ENCODE measurements around the gene ORAI3.

Gene ORAI3

GRCh38 chr16:30953511-30954124, 4.8 kb downstream of the ORAI3 start:
- H3K9ac ChIP-seq, result no peak overlapping the region
- H3K27ac ChIP-seq, result peak overlapping the region; percentile 54
- H3K27me3 ChIP-seq, result no peaks in the 10 kb centered on the region
- H3K4me2 ChIP-seq, result peak overlapping the region; percentile 39
- H3K4me3 ChIP-seq, result no peak overlapping the region
- peaks cover 45% of the 10 kb centered on the region for H3K4me1 ChIP-seq
- peaks cover 43% of the 10 kb centered on the region for H3K36me3 ChIP-seq
- TF ChIP-seq Cebpa-rat (IDR thresholded peaks at IDR 0.05), result no peak
- H3K9me3 ChIP-seq, result no peaks in the 10 kb centered on the region
- H4K20me1 ChIP-seq, result peaks cover 49% of the 10 kb centered on the region

GRCh38 chr16:30954993-30955392, 6.1 kb downstream of the ORAI3 start:
- peaks cover 54% of the 10 kb centered on the region for H3K4me1 ChIP-seq
- H3K9me3 ChIP-seq, result no peaks in the 10 kb centered on the region
- peaks cover 63% of the 10 kb centered on the region for H4K20me1 ChIP-seq
- no peak for TF ChIP-seq Cebpa-rat (IDR thresholded peaks at IDR 0.05)
- no peak overlapping the region for H3K9ac ChIP-seq
- H3K4me3 ChIP-seq, result no peak overlapping the region
- H3K27ac ChIP-seq, result no peak overlapping the region
- no peak overlapping the region for H3K4me2 ChIP-seq
- peaks cover 56% of the 10 kb centered on the region for H3K36me3 ChIP-seq
- no peaks in the 10 kb centered on the region for H3K27me3 ChIP-seq

DNA sequence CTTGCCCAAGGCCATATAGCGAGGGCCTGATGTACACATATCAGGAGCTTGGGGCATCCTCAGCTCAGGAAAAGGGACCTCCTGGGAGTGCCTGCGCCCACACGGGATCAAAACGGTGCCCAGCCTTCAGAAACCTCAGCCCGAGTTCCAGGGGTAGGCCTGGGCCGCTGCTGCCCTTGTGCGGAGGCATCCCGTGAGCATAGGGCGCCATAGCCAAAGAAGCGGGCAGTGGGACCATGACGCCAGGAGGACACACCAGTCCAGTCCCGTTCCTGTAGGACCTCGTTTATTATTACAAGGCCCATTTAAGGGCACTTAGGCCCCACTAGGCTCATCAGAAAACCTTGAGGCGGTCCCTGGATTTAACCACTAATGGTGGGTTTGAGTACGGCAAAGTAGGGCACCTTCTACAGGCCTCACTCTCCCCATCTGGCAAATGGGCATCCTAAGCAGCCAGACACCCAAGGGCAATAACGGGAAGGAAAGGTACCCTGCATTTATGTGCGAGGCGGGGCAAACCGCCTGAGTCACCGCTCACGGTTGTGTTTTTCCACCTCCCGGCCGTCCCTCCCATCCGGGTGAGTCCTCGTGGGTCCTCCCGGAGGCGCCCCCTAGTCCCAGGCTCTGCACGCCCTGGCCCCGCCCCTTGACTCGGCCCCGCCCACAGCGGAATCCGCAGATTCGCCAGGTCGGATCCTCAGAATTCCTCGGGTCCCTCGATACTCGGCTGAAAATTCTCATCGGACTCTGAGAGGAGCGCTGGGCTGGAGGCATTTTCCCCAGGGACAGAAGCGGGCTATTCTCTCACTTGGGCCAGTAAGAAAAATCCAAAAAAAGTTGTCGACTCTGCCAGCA, 8.0 kb downstream of the ORAI3 start:
- peaks cover 35% of the 10 kb centered on the region for H3K4me1 ChIP-seq
- peak overlapping the region; percentile 100 for H3K9ac ChIP-seq
- no peaks in the 10 kb centered on the region for H3K27me3 ChIP-seq
- peak overlapping the region; percentile 100 for H3K27ac ChIP-seq
- no peak for TF ChIP-seq Cebpa-rat (IDR thresholded peaks at IDR 0.05)
- H3K9me3 ChIP-seq, result no peaks in the 10 kb centered on the region
- H3K4me2 ChIP-seq, result peak overlapping the region; percentile 68
- peak overlapping the region; percentile 80 for H3K4me3 ChIP-seq
- peaks cover 63% of the 10 kb centered on the region for H3K36me3 ChIP-seq
- H4K20me1 ChIP-seq, result peaks cover 53% of the 10 kb centered on the region

DNA sequence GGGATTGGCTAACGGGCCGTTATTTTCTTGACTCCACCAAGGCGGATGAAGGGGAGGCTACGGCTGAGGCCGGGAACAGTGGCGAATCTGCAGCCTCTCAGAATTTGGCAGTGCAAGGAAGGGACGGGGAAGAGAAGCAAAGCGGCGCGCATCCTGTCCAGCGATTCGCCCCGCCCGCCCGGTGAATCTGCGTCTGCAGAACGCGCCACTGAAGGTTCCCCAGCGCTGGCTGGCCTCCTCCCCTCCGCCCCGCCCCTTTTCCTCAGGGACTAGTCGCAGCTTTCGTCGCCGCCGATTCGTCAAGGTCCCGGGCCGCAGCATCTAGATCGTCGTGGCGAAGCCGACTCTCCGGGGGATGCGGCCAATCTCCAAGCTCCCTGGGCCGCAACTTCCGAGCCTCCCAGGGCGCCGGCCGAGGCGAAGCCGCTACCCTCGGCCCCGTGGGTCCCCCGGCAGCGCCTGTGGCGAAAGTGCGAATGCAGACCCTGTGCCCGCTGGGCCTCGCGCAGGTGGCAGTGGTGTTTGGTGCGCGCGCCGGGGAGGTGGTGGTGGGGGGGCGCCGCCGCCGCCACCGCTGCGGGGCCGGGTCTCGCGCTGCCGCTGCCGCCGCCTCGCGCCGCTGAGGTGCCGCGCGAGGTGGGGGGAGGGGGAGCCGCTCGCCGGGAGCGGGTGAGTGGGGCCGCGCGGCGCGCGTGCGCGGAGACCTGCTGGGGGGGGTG, 8.7 kb downstream of the ORAI3 start, which contains the start of gene SETD1A:
Gene SETD1A, plus strand, starts transcription at position 299 of the 719 bp plus-strand sequence. CDS start 978 bp downstream, outside the sequence.
- peak within 1 kb of the TSS; percentile 91 for H3K4me2 ChIP-seq
- H3K27ac ChIP-seq, result peak within 1 kb of the TSS; percentile 100
- H3K9me3 ChIP-seq, result no peaks in the 10 kb centered on the region
- H4K20me1 ChIP-seq, result peaks cover 54% of the 10 kb centered on the region
- H3K36me3 ChIP-seq, result peaks cover 65% of the 10 kb centered on the region
- H3K4me3 ChIP-seq, result peak within 1 kb of the TSS; percentile 80
- H3K9ac ChIP-seq, result peak within 1 kb of the TSS; percentile 100
- no peak for TF ChIP-seq Cebpa-rat (IDR thresholded peaks at IDR 0.05)
- peaks cover 34% of the 10 kb centered on the region for H3K4me1 ChIP-seq
- no peaks in the 10 kb centered on the region for H3K27me3 ChIP-seq

GRCh38 chr16:30958175-30959079, 9.6 kb downstream of the ORAI3 start:
- Histone ChIP-seq H3K27ac (peak overlapping the region; percentile 100), H3K36me3 (peaks cover 65% of the 10 kb centered on the region)

GRCh38 chr16:30961384-30961783, 12.5 kb downstream of the ORAI3 start:
- no peak overlapping the region for H3K27ac ChIP-seq
- H3K4me3 ChIP-seq, result no peak overlapping the region
- no peak overlapping the region for H3K4me2 ChIP-seq
- TF ChIP-seq Cebpa-rat (IDR thresholded peaks at IDR 0.05), result no peak
- H3K4me1 ChIP-seq, result peaks cover 16% of the 10 kb centered on the region
- H3K9me3 ChIP-seq, result no peaks in the 10 kb centered on the region
- peaks cover 79% of the 10 kb centered on the region for H3K36me3 ChIP-seq
- H3K27me3 ChIP-seq, result no peaks in the 10 kb centered on the region
- 0 out of 2 replicates have a peak overlapping the region, but pooled peaks have one; percentile 19 for H3K9ac ChIP-seq
- peaks cover 39% of the 10 kb centered on the region for H4K20me1 ChIP-seq

More at GRCh38 chr16:30958175-30959079, 9.6 kb downstream of the ORAI3 start:
- Histone ChIP-seq H3K4me2 (peak overlapping the region; percentile 91), H3K4me3 (peak overlapping the region; percentile 80), H3K9me3 (no peaks in the 10 kb centered on the region), H3K27me3 (no peaks in the 10 kb centered on the region), H3K9ac (peak overlapping the region; percentile 100), H3K4me1 (peaks cover 26% of the 10 kb centered on the region), H4K20me1 (peaks cover 51% of the 10 kb centered on the region)
- no peak for TF ChIP-seq Cebpa-rat (IDR thresholded peaks at IDR 0.05)

DNA sequence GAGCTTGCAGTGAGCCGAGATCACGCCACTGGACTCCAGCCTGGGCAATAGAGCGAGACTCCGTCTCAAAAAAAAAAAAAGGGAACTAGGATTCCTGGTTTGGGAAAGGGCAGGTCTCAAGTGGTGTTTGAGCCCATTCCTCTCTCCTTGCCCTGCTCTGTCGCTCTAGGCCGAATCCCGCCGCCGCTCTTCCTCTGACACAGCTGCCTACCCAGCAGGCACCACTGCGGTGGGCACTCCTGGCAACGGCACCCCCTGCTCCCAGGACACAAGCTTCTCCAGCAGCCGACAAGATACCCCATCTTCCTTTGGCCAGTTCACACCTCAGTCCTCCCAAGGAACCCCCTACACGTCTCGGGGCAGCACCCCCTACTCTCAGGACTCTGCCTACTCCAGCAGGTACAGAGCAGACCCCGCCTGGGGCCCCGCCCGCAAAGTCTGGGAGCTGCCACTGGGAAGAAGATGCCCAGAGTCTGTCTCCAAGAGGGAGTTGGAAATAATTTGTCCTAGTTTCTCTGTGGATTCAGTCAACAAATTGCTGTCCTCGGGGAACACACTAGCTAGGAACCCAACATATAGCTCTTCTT, 15.2 kb downstream of the ORAI3 start:
- H3K4me2 ChIP-seq, result no peak overlapping the region
- TF ChIP-seq Cebpa-rat (IDR thresholded peaks at IDR 0.05), result no peak
- no peaks in the 10 kb centered on the region for H3K27me3 ChIP-seq
- H3K4me3 ChIP-seq, result no peak overlapping the region
- peaks cover 99% of the 10 kb centered on the region for H3K36me3 ChIP-seq
- peaks cover 36% of the 10 kb centered on the region for H4K20me1 ChIP-seq
- H3K27ac ChIP-seq, result no peak overlapping the region
- no peaks in the 10 kb centered on the region for H3K9me3 ChIP-seq
- H3K4me1 ChIP-seq, result peaks cover 5% of the 10 kb centered on the region
- no peak overlapping the region for H3K9ac ChIP-seq

- H3K36me3 ChIP-seq, result peaks cover 99% of the 10 kb centered on the region
- no peak overlapping the region for H3K4me2 ChIP-seq
- H3K9me3 ChIP-seq, result no peaks in the 10 kb centered on the region
- H3K27ac ChIP-seq, result no peak overlapping the region
- H3K4me3 ChIP-seq, result no peak overlapping the region
- H3K27me3 ChIP-seq, result no peaks in the 10 kb centered on the region
- no peak overlapping the region for H3K9ac ChIP-seq
- TF ChIP-seq Cebpa-rat (IDR thresholded peaks at IDR 0.05), result no peak
- H4K20me1 ChIP-seq, result peaks cover 29% of the 10 kb centered on the region
- H3K4me1 ChIP-seq, result no peaks in the 10 kb centered on the region
Observed at GRCh38 chr16:30964574-30965226, 15.8 kb downstream of the ORAI3 start.

Measured in BLaER1 (cell line).